ENCODE results near the gene RHOT2. TPM values are rescaled to one million over a fixed set of nuclear protein-coding genes. Genes with fewer than 3 reads are reported as not detected.

RHOT2 gene
- total and polyA plus RNA-seq, 2 of the 8 experiments (the other 6 are each of a cell fraction or from before 2014, with no cell fraction given) = 149 to 194 TPM

DNA sequence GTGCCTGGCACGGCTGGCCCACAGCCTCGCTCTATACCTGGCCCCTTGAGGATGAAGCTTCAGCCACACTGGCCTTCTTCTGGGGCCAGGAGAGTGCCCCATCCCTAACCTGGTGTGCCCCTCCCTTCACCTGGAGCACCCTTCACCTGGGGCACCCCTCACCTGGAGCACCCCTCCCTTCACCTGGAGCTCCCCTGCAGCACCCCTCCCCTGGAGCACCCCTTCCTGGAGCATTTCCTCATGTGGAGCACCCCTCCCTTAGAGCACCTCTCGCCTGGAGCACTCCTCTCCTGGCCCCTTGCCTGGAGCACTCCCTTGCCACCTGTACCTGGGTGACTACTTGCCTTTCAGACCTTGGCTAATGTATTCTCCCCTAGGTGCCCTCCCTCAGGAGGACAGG lies 40.1 kb downstream of the RHOT2 start:
- no peak overlapping the region for H4K8ac ChIP-seq (ENCODE audit: extremely low read depth, insufficient read depth, low read length)
- H3K23me2 ChIP-seq (ENCODE audit: low read depth, low read length) = peaks cover 12% of the 10 kb centered on the region; the same call in 1 of the 2 replicates
- 74% methylated on average over 3 of the region's 3 CpGs; no CpG with 5 or more reads in 1 of the 2 experiments for WGBS, 2 experiments (ENCODE audit: extremely low coverage in 1 of 2, insufficient coverage in 1 of 2, insufficient read length in 1 of 2, insufficient replicate concordance in 2 of 2, low coverage in 1 of 2, low lambda C conversion rate in 2 of 2, missing lambda C conversion rate in 1 of 2)
- no peaks in the 10 kb centered on the region for H3K9me3 ChIP-seq (ENCODE audit: insufficient read depth in 2 of 2, low read depth in 1 of 2, low read length in 1 of 2)
- no peak overlapping the region for H2BK12ac ChIP-seq (ENCODE audit: low read depth, low read length)
- CTCF ChIA-PET (ENCODE audit: partially characterized antibody) = interaction anchor here (0.7 to 33.4 kb wide), 9 partner anchors 8 to 367 kb away, joined by 3 to 977 read pairs (median 5); partner anchors contain the start of genes ANTKMT, CCDC78, CHTF18 and CIAO3
- DNase-seq (ENCODE audit: low read depth in 1 of 2, low spot score in 2 of 2) (no peak), FAIRE-seq (no peak)
- no peak overlapping the region for H4K91ac ChIP-seq (replicated peaks; ENCODE audit: insufficient read length, low read length)
- H3K27ac ChIP-seq (ENCODE audit: low read depth, low read length) = no peak overlapping the region
- H3K79me2 ChIP-seq (ENCODE audit: control insufficient read depth in 1 of 2, insufficient read depth in 2 of 2, low read length in 2 of 2) = no peaks in the 10 kb centered on the region
- no peak overlapping the region for H3K18ac ChIP-seq (ENCODE audit: extremely low read depth, low read length)
- H3K4me2 ChIP-seq (ENCODE audit: insufficient read depth in 1 of 2, low read depth in 2 of 2, low read length in 2 of 2) = no peak overlapping the region
- H3K79me1 ChIP-seq (ENCODE audit: low read depth, low read length) = no peaks in the 10 kb centered on the region
- POLR2A ChIA-PET (ENCODE audit: partially characterized antibody) = interaction anchor here (1.0 to 20.9 kb wide), 5 partner anchors 11 to 54 kb away, joined by 3 to 353 read pairs (median 3); partner anchors contain the start of genes ANTKMT, CCDC78 and HAGHL
- H3K14ac ChIP-seq (ENCODE audit: insufficient read length) = no peak overlapping the region
- no peak overlapping the region for H2AK5ac ChIP-seq (ENCODE audit: low read depth, low read length)
- peaks cover 0 to 9% (median 5%) of the 10 kb centered on the region in 4 experiments; a peak in 4 of 7 replicates for H3K4me1 ChIP-seq (replicated peaks in 1 of 4; ENCODE audit: control insufficient read depth in 3 of 4, insufficient read depth in 4 of 4, low read length in 3 of 4)
- no peak overlapping the region for H2BK5ac ChIP-seq (ENCODE audit: low read depth, low read length)
- H3K4me3 ChIP-seq (ENCODE audit: extremely low read depth in 1 of 4, insufficient read depth in 2 of 4, low read depth in 3 of 4, low read length in 4 of 4) = no peak overlapping the region
- H2BK15ac ChIP-seq (ENCODE audit: low read length) = 0 out of 2 replicates have a peak overlapping the region, but pooled peaks have one; percentile 81
- no peak overlapping the region for H3K9ac ChIP-seq (replicated peaks in 1 of 4; ENCODE audit: extremely low read depth in 1 of 4, low read depth in 3 of 4, low read length in 3 of 4)
- peaks cover 3 to 18% of the 10 kb centered on the region in 2 experiments for H4K20me1 ChIP-seq (replicated peaks in 1 of 2; ENCODE audit: control insufficient read depth in 1 of 2, insufficient read depth in 2 of 2, low read length in 2 of 2)
- H3K23ac ChIP-seq (ENCODE audit: insufficient read length) = no peak overlapping the region
- no peak overlapping the region for H3K56ac ChIP-seq (replicated peaks; ENCODE audit: insufficient read length, low read depth, low read length)
- TF ChIP-seq NANOG (IDR thresholded peaks at IDR 0.05; ENCODE audit: insufficient read depth, low read depth, low read length, poor library complexity, severe bottlenecking) = no peak
- peaks cover 38 to 70% (median 56%) of the 10 kb centered on the region in 4 experiments for H3K27me3 ChIP-seq (replicated peaks in 1 of 4; ENCODE audit: control insufficient read depth in 3 of 4, extremely low read depth in 1 of 4, insufficient read depth in 3 of 4, low read length in 3 of 4)
- H2AFZ ChIP-seq (ENCODE audit: low read length) = no peak overlapping the region
- H4K5ac ChIP-seq (ENCODE audit: insufficient read length, low read depth, low read length) = no peak overlapping the region
- no peak overlapping the region for H2BK120ac ChIP-seq (replicated peaks; ENCODE audit: low read depth, low read length)
- no peaks in the 10 kb centered on the region for H3K36me3 ChIP-seq (ENCODE audit: control insufficient read depth in 2 of 4, insufficient read depth in 4 of 4, low read length in 3 of 4)
- H2BK20ac ChIP-seq (ENCODE audit: low read length) = no peak overlapping the region
- H3K4ac ChIP-seq (replicated peaks; ENCODE audit: insufficient read length, low read depth, low read length) = no peak overlapping the region

Data from H1 (cell line).